Activated effector memory CD4-positive, alpha-beta T cell treated with anti-CD3 and anti-CD28 coated beads, Interleukin-2, amount 50 U/mL, for 16 hours (primary cell): ENCODE data around the gene TGFB3.
"Not testable (repeated sequence)": the region's sequence is repeated elsewhere in the genome, so short reads cannot be mapped to it uniquely, and the experiment has no call there.

ENCODE experiments used
- DNase-seq: peaks from one replicate; pipeline ENCODE4 v3.0.0-alpha.2; 2020

Gene TGFB3

DNA sequence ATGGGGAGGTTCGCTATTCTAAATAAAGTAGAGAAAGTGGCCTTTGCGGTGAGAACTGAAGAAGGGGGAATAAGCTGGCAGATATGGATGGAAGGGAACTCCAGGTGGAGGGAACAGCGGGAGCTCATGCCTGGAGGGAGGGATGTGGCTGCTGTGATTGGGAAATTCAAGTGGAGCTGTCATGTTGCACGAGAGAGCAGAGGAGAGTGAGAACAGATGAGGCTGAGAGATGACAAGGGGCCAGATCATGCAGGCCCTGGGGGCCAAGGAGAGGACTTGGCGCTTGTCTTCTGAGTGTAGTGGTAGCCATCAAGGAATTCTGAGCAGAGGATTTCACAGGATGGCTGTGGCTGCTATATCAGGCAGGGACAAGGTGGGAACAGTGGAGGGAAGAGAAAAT is 35.0 kb downstream of the TGFB3 start:
- DNase-seq: no peak

DNA sequence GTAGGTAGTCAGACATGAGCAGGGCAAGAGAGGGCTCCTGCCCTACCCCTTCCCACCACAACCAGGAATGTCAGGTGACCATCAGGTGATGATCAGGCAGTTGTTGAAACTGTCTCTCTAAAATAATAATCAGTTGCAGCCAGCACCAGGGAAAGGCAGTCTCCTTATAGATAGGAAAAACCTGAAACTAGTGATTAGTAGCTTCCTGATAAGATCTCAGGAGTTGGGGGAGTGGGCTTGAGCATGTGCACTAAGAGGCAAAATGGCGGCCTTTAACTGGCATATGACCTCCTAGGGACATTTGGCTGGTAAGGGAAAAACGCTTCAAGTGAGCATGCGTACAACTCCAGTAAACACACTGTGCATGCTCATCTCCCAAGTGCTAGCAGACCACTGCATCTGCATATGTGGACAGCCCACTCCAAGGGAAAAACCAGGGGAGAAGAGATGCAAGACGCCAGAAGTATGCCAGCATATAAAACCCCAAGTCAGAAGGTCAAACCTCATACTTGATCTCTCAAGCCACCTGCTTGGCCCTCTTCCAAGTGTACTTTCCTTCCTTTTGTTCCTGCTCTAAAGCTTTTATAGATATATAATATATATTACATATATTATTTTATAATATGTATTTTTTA is 37.1 kb downstream of the TGFB3 start:
- no peak for DNase-seq

DNA sequence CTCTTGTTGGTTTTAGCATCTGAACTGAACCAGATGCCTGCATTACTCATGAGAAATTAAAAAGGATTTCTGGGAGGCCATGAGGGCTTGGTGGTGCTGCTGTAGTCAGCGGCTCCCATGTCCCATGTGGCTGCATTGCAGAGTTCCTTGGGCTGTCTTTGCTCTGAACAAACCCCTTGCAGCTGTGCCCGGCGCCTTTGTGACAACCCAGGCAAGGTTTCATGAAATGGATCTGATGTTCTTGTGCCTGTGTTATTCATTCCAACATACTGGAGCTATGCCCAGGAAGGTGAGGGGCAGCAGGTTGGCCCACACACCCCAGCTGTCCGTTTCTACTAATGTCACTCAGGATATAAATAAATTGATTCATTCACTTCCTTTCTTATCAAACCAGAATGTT is 40.8 kb downstream of the TGFB3 start:
- DNase-seq: no peak

DNA sequence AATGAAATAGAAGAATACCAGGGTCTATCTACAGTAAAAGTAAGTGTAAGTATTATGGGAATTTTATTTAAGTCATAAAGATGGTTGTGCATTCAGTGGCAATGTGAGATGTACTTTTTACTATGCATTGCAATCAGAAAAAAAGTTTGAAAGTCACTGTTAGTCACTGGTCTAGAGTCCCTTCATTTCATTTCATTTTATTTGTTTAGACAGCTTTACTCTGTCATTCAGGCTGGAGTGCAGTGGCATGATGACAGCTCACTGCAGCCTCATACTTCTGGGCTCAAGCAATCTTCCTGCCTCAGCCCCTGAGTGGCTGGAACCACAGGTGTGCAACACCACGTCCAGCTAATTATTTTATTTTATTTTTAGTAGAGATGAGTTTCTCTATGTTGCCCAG is 42.6 kb downstream of the TGFB3 start:
- no peak for DNase-seq

DNA sequence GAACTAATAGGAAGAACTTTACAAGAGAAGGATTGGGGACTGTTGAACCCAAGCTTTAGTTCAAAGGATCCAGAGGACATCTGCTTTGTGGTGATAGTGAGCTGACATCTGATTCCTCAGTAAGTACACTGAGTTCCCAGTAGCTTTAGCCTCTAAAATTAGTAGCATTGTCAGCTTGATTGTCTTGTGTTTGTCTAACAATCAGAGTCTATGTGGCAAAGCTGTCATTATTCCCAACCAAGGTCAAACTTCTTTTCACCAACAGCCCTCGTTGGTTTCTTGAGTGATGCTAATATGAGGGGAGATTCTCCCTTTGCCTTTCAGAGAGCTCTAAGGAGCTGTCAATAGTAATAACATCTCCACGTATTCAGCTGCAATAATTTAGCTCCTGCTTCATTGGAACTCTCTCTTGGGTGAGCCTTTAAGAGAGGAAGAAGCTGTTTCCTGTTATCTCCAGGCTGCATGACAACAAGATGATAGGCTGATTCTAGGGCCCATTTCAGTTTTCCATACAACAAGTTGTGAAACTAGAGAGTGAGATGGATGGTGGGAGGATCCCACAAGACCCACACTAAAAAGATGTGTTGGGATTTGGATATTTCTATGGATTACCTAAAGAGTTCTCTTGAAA is 46.7 kb downstream of the TGFB3 start:
- no peak for DNase-seq

DNA sequence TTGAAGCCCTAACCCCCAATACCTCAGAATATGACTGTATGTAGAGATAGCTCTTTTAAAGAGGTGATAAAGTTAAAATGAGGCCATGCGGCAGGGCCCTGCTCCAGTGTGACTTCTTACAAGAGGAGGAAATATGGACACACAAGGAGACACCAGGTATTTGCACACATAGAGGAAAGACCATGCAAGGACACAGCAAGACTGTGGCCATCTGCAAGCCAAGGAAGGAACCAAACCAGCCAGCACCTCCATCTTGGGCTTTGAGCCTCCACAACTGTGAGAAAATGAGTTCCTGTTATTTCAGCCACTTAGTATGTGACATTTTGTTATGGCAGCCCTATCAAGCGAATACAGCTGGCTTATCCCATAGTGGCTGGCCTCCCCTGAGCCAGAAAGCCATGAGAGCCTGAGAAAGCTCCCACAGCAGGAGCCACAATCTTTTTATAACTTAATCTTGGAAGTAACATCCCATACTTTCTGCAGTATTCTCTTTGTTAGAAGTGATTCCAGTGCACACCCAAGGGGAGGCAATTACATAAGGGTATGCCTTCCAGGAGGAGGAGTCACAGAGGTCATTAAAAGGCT is 48.0 kb downstream of the TGFB3 start:
- no peak for DNase-seq

DNA sequence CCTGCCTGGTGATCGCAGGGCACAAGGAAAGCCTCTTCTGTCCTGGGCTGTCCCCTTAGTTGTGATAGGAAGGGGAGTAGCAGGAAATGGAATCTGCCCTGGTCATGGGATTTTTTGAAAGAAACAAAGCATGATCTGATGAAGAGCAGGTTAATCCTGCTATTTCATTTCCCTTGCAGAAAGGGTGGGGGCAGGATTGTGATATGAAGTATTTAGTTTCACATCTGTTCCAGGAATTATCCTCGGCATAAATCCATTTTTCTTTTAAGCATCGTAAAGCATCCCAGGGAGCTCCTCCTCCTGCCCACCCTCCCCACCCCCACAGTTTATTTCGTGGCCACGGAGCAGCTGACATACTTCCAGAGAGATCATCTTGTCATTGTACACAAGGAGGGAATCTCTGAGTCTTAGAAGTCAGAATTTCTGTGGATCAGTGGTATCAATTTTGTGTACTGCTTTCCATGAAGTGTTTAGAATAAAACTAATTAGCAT is 53.1 kb downstream of the TGFB3 start:
- DNase-seq: no peak

DNA sequence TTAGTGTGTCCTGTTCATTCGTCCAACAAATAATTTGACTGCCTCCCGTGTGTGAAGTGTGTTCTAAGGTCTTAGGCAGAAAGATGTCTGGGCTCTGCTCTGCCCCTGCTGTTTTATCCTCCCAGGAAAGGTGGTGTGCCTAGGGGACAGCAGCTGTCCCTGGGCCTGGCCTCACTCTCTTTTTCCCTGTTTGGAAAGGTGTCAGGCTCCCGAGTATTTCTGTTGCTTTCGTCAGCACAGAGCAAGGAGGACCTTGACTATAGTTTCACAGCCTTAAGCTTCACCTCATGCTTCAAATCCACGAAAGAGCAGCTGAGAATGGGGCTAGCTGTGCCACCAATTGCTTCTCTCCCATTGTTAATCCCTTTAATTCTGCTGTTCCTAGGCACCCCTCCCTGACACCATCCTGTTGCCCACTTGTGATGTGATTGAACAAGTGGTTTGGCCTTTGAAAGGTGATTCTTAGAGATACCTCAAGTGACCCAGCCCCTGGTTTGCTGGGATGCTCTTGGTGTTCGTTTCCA is 54.2 kb downstream of the TGFB3 start:
- DNase-seq: no peak

DNA sequence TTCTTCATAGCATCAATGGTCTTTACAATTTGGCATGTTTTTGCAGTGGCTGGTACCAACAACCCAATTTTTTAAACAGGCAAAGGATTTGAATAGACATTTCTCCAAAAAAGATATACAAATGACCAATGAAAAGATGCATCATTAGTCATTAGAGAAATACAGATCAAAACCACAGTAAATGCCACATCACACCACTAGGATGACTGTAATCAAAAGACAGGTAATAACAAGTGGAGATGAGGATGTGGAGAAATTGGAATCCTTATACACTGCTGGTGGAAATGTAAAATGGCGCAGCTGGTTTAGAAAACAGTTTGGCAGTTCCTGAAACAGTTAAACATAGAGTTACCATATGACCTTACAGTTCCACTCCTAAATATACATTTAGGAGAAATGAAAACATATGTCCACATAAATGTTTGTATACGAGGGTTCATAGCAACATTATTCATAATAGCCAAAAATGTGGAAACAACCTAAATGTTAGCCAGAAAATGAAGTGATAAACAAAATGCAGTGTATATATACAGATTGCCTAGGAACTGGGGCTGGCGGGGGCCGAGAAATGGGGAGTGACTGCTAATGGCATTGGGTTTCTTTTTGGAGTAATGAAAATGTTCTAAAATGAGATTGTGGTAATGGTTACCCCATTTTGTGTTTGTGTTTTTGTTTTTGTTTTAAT is 55.2 kb downstream of the TGFB3 start:
- DNase-seq: no peak

DNA sequence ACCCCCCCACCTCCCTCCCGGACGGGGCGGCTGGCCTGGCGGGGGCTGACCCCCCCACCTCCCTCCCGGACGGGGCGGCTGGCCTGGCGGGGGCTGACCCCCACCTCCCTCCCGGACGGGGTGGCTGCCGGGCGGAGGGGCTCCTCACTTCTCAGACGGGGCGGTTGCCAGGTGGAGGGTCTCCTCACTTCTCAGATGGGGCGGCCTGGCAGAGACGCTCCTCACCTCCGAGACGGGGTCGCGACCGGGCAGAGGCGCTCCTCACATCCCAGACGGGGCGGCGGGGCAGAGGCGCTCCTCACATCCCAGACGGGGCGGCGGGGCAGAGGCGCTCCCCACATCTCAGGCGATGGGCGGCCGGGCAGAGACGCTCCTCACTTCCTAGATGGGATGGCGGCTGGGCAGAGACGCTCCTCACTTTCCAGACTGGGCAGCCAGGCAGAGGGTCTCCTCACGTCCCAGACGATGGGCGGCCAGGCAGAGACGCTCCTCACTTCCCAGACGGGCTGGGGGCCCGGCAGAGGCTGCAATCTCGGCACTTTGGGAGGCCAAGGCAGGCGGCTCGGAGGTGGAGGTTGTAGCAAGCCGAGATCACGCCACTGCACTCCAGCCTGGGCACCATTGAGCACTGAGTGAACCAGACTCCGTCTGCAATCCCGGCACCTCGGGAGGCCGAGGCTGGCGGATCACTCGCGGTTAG is 56.5 kb downstream of the TGFB3 start:
- not testable (repeated sequence) for DNase-seq

DNA sequence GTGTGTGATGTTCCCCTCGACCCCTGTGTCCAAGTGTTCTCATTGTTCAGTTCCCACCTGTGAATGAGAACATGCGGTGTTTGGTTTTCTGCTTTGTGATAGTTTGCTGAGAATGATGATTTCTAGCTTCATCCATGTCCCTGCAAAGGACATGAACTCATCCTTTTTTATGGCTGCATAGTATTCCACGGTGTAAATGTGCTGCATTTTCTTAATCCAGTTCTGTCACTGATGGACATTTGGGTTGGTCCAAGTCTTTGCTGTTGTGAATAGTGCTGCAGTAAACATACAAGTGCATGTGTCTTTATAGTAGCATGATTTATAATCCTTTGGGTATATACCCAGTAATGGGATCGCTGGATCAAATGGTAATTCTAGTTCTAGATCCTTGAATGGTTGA is 61.4 kb downstream of the TGFB3 start:
- not testable (repeated sequence) for DNase-seq

DNA sequence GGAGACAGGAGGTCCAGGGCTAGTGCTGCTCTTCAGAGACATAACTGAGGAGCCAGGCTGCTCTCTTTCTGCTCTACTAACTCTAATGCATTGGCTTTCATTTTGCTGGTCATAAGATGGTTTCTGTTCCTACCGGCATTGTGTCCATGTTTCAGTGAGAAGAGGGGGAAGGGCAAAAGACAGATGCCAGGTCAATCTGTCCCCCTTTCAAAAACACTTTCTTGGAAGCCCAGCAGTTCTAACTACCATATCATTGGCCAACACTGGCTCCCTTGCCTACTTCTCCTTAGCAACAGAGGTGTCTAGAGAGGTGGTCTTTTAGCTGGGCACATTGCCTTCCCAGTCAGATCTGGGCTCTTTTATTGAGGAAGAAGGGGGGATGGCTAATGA is 63.9 kb downstream of the TGFB3 start:
- no peak for DNase-seq

DNA sequence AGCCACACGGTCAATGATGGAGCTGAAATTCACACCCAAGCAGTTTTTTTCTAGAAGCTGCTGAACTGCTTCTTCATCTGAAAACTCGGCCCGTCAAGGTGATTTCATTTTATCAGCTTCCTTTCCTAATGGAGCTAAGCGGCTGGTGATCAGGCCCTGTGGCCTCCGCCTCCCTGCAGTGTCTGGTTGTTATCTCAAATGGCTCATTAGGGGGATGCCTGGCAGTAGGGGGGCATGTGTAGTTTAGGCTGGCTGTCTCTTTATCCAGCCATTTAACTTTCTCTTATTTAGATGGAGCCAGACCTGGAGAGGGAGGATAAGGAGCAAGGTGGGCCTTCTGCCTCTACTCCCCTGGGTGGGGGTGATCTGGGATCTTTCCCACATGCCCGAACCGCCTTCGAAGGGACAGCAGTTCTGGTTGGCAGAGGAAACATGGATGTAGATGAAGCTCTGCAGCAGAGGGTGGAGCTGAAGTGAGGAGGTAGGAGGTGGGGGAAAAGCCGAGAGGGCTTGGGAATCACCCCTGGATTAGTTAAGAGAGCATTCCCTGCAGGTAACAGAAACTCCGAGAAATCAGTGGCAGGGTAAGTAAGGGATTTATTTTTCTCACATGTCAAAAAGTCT is 64.4 kb downstream of the TGFB3 start:
- no peak for DNase-seq

DNA sequence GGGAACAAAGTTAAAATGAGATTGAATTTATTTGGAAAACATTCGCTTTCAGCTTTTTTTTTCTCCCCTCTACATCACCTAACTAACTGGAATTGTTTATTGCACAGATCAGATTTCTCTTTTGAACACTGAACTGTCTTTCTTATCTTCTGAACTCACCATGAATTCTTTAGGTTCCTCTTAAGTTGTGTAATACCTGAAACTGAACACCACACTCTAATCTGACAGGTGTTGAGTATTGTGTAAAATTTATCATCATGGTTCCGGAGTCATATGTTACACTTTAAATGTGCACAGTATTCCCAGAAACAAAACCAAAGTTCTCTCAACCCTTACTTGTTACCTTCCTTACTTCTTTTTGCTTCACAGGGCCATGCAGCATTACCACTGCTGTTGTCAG is 66.8 kb downstream of the TGFB3 start:
- DNase-seq: no peak

DNA sequence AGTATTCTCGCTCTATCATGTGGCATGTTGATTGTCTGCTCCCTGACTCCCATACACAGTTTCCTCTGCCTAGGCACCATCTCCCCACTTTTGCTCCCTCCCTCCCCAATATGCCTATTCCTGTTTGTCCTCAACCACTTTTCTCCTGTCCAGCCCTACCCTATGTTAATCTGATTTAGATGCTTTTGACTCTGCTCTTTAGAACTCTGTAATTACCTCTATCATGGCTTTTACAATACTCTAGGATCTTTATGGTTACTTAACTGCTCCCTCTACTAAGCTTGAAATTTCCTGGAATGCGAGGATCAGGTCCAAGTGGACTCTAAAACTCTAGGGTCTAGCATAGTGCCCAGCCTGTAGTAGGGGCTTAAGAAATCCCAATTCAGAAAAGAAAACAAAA is 68.6 kb downstream of the TGFB3 start:
- DNase-seq: no peak

DNA sequence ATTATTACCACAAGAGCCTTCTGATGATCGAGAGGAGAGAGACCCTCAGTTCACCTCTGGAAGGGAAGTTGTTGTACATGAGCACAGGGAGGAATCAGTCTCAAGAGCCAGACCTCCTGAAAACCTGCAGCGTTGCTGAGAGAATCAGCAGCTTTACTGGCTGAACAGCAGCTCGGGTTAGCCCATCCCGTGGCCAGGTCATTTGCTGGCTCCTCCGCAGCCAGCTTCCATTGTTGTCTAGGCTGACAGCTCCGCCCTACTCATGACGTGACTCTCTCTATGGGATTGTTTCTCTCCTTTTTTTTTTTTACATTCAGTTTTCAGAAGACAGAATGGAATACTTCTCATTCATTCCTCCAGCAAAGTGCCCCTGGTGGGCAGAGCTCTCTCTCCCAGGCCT is 69.9 kb downstream of the TGFB3 start:
- DNase-seq: no peak

DNA sequence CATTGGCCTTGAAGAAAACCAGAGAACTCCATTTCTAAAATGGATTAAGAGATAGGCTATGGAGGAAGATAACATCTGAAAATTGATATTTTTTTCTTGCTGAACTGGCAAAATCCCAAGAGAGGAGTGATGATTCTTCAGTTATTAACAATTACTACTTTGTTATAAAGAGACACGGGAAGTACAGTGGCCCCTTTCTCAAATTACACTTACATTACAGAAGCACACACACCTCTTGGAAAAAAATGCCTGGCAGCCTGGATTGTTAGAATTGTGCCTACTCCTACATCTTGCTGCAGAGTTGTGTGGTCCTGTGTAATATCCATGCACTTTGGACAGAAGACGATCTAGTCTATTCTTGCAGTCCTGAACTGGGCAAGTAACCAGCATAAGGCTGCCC is 71.7 kb downstream of the TGFB3 start:
- no peak for DNase-seq

DNA sequence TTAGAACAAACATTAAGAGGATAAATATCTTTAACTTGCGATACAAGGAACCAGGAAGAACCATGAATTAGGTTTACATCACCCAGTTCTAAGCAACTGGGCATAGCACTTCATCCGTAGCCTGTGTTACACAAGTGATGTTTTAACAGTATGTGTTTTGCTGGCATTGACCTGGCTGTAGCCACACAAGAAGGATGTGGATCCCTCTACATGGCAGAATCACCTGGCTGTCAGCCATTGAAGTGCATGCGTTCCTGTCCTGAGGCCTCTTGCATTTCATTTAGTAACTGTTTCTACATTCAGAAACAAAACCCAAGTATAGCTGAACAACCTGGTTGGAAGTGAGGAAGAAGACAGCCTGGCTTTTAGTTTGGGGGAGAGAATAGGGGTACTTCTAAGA is 72.2 kb downstream of the TGFB3 start:
- no peak for DNase-seq
